ENCODE measurements around the gene NPPA. TPM values are rescaled to one million over a fixed set of nuclear protein-coding genes. Genes with fewer than 3 reads are reported as not detected.

NPPA gene
- total RNA-seq, 1 experiment from 2014 or later: not detected

DNA sequence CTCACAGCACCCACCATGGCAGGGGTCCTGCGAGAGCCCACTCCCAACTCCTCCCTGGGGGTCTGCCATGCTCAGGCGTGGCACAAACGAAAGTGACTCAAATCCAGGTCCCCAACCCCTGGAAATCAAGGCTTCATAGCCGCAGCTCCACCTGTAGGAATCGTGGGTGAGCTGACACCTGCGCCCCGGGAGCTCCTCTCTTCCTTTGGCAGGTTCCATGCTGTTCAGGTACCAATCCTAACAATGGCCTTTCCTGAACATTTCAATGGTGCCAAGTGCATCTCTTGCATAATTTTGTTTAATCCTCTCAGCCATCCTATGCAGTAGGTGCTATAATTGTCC lies 40.1 kb upstream of the NPPA start:
- Mint-ChIP-seq H3K27me3 (ENCODE audit: insufficient read depth, unreplicated experiment) (no peaks in the 10 kb centered on the region), H3K4me1 (ENCODE audit: low read depth, unreplicated experiment) (peaks cover 16% of the 10 kb centered on the region), H3K9me3 (ENCODE audit: unreplicated experiment) (no peaks in the 10 kb centered on the region), H3K36me3 (ENCODE audit: insufficient read depth, unreplicated experiment) (no peaks in the 10 kb centered on the region), H3K27ac (ENCODE audit: unreplicated experiment) (no peak overlapping the region), H3K4me3 (ENCODE audit: unreplicated experiment) (no peak overlapping the region)
- Histone ChIP-seq H3K36me3 (ENCODE audit: control insufficient read depth, insufficient read depth, low read length) (no peaks in the 10 kb centered on the region), H3K27me3 (replicated peaks; ENCODE audit: control insufficient read depth, insufficient read depth, low read length) (no peaks in the 10 kb centered on the region), H3K4me3 (ENCODE audit: low read depth, low read length) (no peak overlapping the region), H3K9me3 (no peaks in the 10 kb centered on the region), H3K4me1 (peaks cover 16% of the 10 kb centered on the region)
- TF ChIP-seq, protein P1, sequence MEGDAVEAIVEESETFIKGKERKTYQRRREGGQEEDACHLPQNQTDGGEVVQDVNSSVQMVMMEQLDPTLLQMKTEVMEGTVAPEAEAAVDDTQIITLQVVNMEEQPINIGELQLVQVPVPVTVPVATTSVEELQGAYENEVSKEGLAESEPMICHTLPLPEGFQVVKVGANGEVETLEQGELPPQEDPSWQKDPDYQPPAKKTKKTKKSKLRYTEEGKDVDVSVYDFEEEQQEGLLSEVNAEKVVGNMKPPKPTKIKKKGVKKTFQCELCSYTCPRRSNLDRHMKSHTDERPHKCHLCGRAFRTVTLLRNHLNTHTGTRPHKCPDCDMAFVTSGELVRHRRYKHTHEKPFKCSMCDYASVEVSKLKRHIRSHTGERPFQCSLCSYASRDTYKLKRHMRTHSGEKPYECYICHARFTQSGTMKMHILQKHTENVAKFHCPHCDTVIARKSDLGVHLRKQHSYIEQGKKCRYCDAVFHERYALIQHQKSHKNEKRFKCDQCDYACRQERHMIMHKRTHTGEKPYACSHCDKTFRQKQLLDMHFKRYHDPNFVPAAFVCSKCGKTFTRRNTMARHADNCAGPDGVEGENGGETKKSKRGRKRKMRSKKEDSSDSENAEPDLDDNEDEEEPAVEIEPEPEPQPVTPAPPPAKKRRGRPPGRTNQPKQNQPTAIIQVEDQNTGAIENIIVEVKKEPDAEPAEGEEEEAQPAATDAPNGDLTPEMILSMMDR (IDR thresholded peaks at IDR 0.05; ENCODE audit: insufficient read depth in 1 of 2, low read depth in 1 of 2, low read length in 1 of 2, severe bottlenecking in 1 of 2, unreplicated experiment in 1 of 2): no peak
- DNase-seq: no peak
- BruUV-seq (replicated peaks): no TSS peak
- ChIA-PET CTCF (no interaction called here), POLR2A (no interaction called here)
- intact Hi-C loops (cut with micrococcal nuclease; ENCODE audit: unreplicated experiment): no loop called here

DNA sequence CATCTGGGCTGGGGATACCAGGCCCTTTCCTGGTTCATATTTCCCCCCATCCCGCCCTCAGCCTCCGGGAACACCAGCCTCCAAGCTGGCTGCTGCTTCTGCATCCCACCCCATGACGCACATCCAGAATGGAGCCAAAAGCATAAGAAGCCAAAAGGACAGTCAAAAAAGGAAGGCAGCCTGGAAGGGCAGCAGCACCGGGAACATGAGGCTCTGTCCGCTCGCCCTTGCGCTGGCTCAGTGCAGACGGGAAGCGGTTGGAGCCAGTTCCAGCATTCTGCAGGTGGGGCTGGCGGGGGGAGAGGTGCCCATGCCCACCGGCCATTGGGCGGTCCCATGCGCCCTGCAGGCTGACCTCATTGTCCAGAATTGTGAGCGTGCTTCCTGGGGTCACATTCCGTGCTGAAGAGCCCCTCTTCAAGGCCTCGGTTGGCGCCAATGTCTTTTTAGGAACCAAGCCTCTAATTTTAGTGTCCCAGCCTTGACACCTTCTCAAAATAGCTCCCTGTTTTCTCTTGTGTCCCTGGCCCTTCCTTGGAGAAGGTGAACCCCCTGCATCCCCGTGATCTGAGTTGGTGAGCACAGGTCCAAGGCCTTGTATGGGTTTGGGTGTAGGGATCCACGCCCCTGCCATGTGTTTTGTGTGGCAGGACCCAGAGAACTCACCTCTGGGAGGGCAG lies 39.5 kb upstream of the NPPA start:
- TF ChIP-seq, protein P1 (IDR thresholded peaks at IDR 0.05; ENCODE audit: insufficient read depth in 1 of 2, low read depth in 1 of 2, low read length in 1 of 2, severe bottlenecking in 1 of 2, unreplicated experiment in 1 of 2): no peak
- Mint-ChIP-seq H3K27ac (ENCODE audit: unreplicated experiment) (no peak overlapping the region), H3K27me3 (ENCODE audit: insufficient read depth, unreplicated experiment) (no peaks in the 10 kb centered on the region), H3K9me3 (ENCODE audit: unreplicated experiment) (no peaks in the 10 kb centered on the region), H3K4me1 (ENCODE audit: low read depth, unreplicated experiment) (peaks cover 16% of the 10 kb centered on the region), H3K36me3 (ENCODE audit: insufficient read depth, unreplicated experiment) (no peaks in the 10 kb centered on the region), H3K4me3 (ENCODE audit: unreplicated experiment) (no peak overlapping the region)
- Histone ChIP-seq H3K4me1 (peaks cover 13% of the 10 kb centered on the region), H3K36me3 (ENCODE audit: control insufficient read depth, insufficient read depth, low read length) (no peaks in the 10 kb centered on the region), H3K27me3 (replicated peaks; ENCODE audit: control insufficient read depth, insufficient read depth, low read length) (no peaks in the 10 kb centered on the region), H3K4me3 (ENCODE audit: low read depth, low read length) (no peak overlapping the region), H3K9me3 (no peaks in the 10 kb centered on the region)
- no TSS peak for BruUV-seq (replicated peaks)
- intact Hi-C loops (cut with micrococcal nuclease; ENCODE audit: unreplicated experiment): no loop called here
- POLR2A ChIA-PET: no interaction called here
- CTCF ChIA-PET: no interaction called here
- no peak for DNase-seq

DNA sequence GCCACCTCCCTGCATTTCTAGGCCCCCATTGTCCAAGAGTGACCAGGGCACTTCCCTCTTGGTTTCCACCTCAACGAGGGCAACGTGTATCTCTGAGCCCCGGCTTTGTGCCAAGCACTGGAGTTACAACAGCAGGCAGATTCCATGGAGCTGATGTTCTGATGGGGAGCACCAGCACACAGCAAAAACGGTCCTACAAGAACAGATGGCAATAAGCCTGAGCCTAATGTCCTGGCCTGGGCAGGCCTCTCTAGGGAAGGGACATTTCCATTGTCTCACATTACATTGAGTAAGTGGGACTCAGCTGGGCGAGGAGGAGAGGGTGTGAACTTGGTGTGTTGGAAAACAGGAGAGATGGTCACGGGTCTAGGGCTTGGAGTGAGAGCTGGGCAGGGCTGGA lies 38.3 kb upstream of the NPPA start:
- POLR2A ChIA-PET: interaction anchor here (1.4 kb wide), 1 partner anchor 22 kb away, joined by 4 read pairs; no protein-coding TSS in a partner anchor
- CTCF ChIA-PET: no interaction called here
- no peaks in the 10 kb centered on the region for H3K36me3 Mint-ChIP-seq (ENCODE audit: insufficient read depth, unreplicated experiment)

More for the DNA sequence above, 38.3 kb upstream of the NPPA start:
- H3K4me1 ChIP-seq: peaks cover 9% of the 10 kb centered on the region
- Mint-ChIP-seq H3K27ac (ENCODE audit: unreplicated experiment) (no peak overlapping the region), H3K27me3 (ENCODE audit: insufficient read depth, unreplicated experiment) (no peaks in the 10 kb centered on the region), H3K4me3 (ENCODE audit: unreplicated experiment) (no peak overlapping the region), H3K4me1 (ENCODE audit: low read depth, unreplicated experiment) (peaks cover 12% of the 10 kb centered on the region), H3K9me3 (ENCODE audit: unreplicated experiment) (no peaks in the 10 kb centered on the region)
- BruUV-seq (replicated peaks): no TSS peak
- intact Hi-C loops (cut with micrococcal nuclease; ENCODE audit: unreplicated experiment): no loop called here
- TF ChIP-seq, protein P1 (IDR thresholded peaks at IDR 0.05; ENCODE audit: insufficient read depth in 1 of 2, low read depth in 1 of 2, low read length in 1 of 2, severe bottlenecking in 1 of 2, unreplicated experiment in 1 of 2): no peak
- no peaks in the 10 kb centered on the region for H3K36me3 ChIP-seq (ENCODE audit: control insufficient read depth, insufficient read depth, low read length)
- DNase-seq: no peak
- H3K27me3 ChIP-seq (replicated peaks; ENCODE audit: control insufficient read depth, insufficient read depth, low read length): no peaks in the 10 kb centered on the region
- H3K9me3 ChIP-seq: no peaks in the 10 kb centered on the region
- no peak overlapping the region for H3K4me3 ChIP-seq (ENCODE audit: low read depth, low read length)

Measured in Caco-2 (cell line).